ENCODE measurements around the gene ETV6.

The ETV6 gene

DNA sequence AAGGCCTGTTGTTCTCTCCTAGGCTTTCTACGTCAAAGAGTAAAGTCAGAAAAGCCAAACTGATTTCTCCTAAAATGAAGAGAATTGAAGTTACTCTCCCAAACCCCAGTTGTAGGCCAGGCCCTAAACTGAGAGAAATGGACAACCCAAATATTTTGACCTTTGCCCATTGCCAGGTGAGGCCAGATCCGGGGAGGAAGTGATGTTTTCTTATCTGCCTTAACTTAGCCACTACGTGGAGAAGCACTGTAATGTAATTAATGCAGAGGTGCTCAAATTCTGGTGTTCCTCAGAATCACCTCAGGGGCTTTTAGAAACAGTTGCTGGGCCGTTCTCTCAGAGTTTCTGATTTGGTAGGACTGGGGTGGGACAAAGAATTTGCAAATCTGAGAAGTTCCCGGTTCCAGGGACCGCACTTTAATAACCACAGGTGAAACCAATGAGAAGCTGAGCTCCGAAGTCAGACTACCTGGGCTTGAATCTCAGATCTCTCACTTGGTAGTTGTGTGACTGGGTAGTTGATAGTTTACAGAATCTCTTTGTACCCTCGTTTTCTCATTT lies 73.2 kb downstream of the ETV6 start:
- no peak for DNase-seq

DNA sequence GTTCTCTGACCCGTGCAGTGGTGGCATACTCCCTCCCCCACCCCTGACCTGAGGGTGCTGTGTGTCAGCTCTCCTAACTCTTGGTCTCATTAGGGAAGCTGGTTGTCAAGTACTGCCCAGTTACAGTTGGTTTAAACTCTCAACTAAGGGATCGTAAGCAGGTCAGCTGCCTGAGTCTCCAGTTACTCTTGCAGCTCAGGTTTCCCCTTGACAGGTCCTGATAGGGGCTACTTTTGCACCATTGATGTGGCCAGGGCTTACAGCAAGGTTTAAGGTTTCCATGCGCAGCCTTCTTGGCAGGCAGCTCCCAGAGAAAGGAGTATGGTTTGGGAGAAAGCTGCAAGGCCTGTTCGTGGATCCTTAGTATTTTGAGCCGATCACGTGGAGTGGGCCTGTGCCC lies 74.5 kb downstream of the ETV6 start:
- DNase-seq, result no peak

DNA sequence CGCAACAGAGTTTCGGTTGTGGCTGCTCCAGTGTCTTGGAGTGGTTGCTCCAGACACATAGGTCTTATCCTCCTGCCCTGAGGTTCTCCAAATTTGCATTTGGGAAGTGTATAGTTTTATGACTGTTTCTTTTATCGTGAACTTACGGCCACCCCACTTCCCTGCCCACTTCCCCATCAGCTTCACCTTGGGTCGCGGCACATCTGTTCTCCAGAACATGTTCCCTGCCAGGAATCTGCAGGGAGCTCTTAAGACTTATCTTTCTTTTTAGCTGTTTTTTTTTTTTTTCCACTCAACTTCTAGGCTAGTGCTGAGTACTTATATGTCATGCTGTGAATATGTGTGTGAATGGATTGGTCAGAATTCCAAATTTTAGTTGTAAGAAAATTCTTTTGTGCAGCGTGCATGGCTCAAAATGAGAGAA lies 75.4 kb downstream of the ETV6 start:
- DNase-seq, result no peak

DNA sequence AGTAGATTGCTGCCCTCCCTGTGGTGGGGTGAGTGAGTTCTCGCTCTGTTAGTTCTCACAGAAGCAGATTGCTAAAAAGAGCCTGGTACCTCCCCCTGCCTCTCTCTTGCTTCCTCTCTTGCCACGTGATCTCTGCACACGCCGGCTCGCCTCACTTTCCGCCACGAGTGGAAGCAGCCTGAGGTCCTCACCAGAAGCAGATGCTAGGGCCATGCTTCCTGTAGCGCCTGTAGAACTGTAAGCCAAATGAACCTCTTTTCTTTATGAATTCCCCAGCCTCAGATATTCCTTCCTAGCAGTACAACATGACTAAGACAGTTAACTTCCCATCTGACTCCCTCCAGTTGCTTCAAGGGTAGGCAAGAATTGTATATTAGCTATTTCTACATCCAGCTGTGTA lies 76.2 kb downstream of the ETV6 start:
- DNase-seq, result no peak

DNA sequence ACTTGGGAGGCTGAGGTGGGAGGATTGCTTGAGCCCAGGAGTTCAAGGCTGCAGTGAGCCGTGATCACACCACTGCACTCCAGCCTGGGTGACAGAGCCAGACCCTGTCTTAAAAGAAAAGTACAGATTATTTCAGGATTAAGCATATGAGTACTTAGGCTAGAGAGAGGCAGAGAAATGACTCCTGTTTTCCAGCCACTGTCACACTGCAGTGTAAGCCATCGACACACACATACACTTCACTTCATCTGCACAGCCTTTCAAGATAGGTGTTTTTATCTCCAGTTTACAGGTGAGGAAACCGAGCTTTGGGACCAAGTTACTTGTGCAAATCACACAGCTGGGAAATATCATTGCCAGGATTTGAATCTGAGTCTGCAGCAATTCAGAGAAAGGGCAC lies 77.2 kb downstream of the ETV6 start:
- DNase-seq, result no peak

DNA sequence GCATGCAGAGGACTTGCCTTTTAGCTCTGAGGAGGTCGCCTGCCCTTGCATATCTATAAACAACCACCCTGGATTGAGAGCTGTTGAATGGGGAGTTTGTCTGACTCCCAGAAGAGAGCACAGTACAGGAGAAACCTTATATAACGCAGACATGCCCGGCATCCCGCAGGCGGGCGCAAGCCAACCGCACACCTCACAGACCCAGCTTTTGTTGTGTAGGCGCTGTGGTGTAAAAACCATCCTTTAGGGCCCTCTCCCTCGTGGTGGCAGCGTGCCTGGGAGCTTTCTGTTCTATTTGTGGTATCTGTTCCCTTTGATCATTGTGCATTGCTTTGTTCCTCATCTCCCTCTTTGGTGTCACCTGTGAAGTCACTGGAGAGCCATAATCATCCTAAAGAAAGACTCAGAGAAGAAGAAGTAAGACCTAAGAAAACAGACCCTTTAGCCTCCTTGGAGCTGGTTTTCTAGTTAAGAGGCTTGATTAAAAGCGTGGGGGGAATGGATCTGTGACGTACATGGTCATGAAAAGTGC lies 77.7 kb downstream of the ETV6 start:
- DNase-seq, result no peak

DNA sequence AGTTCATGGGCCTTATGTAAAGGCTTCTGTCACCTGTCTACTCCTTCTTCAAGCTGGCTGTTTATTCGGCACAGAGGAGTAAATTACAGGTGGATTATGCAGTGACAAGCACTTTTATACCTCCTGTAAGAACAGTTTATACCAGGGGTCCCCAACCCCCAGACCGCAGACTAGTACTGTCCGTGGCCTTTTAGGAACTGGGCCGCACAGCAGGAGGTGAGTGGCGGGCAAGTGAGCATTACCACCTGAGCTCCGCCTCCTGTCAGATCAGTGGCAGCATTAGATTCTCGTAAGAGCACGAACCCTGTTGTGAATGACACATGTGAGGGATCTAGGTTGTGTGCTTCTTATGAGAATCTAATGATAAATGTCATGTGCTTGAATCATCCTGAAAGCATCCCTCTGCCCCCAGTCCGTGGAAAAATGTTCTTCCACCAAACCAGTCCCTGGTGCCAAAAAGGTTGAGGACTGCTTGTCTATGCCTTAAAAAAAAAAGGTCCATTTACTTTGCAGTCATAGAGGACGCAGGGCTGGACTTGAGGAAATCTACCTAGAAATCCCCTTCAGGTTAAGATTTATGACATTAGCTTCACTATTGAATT lies 78.8 kb downstream of the ETV6 start:
- DNase-seq, result no peak

DNA sequence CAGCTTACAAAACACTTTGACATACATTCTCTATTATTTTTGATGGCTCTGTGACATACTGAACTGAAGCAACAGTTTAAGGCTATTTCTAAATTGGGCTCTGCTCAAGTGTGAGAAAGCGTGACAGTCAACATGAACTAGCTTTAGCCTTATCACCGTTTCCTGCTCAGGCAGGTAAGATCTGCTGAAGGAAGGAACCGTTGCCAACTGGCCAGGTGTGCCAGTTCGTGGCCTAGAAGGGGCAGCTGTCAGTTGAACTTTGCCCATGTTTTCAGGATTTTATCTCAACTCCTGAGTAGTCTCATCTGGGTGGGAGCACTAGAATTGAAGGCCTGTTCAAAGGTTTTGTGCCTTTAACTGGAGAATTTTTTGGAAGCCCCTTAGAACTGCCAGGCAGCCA lies 79.5 kb downstream of the ETV6 start:
- no peak for DNase-seq

DNA sequence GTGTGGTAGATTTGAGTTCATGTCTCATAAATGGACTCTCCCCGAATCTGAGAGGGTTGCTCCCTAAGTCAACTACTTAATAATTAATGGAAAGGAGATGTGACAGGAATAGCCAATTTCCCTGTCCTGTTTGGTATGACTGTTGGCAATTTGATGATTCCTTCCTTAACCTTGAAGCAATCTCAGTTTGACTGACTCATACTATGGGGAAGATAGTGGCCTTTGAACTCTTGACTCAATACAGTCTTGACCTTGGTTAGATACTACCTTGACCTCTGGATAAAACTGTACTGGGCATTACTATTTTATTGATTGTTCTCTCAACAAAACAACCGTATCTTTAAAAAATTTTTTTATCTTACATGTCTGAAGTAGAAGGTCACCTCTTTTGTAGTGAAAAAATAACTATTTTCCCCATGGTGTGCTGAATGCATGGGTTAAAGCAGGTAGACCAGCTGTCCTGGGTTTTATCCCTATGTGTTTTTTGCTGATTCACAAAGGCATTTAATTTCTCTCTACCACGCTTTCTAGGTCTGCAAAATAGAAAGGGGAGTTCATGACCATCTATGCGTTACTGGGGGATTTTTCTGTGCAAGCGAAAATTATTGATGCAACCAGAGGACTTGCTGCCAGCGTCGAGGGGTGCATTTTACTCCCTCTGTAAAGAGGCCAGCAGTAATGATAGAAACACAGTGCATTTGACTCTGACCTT lies 80.1 kb downstream of the ETV6 start:
- no peak for DNase-seq

DNA sequence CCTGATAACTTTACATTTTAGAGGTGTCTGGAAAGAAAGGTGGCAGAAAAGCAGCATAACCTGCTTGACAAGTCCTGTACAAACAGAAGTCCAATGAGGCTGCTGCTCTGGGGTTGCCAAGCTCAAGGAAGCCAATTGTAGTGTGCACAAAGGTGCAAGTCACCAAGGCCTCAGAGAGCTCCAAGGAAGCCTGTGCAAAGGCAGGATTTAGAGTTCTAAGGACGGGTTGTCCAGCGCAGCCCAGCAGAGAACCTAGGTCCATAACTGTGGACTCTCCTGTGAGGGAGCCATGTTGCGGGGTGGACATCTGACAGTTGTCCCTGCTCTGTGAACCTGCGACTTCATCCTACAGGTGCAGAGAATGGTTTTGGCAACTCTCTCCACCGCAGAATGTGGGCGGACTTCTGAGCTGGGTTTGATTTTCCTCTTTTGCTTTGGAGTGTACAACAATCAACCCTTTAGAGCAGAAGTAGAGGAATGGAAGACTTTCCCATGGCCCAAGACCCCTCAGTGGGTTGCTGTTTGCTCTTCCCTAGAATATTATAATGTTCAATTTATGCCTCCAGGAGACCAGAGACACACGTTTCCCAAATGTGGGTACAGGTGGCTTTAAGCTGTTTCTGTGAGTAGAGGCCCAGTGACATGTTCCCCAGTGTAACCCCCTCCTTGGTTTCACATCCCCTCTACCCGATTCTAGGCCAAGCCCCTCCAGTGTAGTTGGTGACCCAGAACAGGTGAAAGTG lies 81.0 kb downstream of the ETV6 start:
- peak; percentile 18 for DNase-seq

DNA sequence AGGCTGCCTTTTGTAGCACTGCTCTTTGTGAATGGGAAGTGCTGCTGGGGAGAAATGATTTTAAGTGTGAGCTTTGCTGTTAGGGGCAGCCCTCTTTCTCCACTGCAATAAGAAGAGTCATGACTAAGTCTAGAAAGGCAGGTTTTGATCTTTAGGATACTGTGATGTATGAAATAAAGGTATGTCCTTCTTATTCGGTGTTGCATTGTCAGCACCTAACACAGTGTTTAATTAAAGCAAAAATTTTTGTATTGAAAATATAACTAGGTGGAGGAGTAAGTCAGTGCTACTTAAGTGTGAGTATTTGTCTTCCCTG lies 81.5 kb downstream of the ETV6 start:
- DNase-seq, result no peak

DNA sequence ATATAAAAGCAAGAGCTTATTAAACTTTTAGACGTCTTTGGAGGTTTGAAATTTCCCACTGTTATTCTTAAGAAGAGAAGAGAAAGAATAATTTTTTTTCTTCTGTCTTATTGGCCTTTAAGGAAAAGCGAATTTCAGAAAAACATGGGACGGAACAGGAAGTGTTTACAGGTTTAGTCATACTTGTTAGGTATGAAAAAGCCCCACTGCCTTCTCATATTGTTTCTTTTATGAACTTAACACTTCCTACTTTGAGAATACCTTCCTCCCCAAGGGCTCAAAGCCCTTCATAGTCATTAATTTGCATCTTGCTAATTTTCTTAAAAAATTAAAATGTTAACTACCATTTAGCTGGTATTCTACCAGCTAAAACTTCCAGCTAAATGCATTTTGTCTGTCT lies 82.0 kb downstream of the ETV6 start:
- no peak for DNase-seq

DNA sequence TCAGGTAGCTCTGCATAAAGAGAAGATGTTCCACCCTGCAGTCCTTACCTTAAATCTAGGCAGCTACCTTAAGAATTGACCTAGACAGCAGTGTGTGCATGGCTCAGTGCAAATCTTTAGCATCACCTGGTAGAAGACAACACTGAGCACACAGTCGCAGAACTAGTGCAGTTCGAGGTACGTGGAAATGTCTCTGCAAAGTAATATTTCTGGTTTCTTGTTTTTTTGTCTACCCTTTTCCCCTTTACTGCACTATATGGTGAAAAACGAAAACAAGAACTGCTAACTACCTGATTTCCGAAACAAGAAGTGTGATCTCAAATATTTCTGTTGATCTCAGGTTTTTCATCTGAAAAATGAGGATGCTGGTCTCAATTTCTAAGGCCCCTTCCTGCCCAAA lies 82.5 kb downstream of the ETV6 start:
- DNase-seq, result no peak

DNA sequence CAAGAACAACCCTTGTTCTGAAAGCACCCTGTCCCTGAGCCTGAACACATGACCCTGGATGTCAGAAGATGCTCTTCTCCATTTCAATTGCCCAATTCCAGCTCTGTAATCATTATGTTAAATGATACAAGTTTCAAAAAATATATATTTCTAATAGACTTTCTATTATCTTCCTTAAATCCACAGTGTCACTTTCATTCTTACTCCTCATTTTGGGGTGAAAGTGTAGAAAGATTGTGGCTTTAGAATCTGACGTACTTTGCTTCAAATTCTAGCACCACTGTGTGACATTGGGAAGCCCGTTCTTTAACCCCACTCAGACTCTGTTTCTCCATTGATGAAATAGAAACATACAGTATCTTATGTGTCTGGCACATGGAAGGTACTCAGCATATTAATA lies 83.2 kb downstream of the ETV6 start:
- no peak for DNase-seq

DNA sequence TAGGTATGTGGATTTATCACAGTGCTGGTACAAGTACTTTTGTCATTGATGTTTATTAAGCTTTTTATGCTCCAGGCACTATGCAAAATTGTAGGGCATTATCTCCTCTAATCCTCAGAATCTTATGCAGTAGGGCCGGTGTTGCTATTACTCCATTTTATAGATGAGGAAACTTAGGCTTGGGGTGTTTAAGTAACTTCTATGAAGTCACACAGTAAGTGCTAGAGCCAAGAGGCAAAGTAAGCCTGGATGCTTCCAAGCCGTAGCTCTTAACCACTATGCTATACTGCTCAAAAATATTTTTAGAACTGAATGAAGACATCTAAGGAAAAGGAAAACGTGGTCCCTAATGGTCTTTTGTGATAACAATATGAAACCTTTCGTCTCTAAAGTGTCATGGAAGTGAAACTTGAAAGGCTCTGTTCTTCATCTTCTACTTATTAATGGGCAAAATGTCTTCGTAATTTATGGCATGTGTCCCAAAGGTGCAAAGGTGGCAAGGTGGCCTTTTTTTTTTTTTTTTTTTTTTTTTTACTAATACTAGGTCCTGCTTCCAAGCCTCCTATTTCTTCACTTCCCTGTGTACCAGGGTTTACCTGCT lies 85.2 kb downstream of the ETV6 start:
- DNase-seq, result no peak

DNA sequence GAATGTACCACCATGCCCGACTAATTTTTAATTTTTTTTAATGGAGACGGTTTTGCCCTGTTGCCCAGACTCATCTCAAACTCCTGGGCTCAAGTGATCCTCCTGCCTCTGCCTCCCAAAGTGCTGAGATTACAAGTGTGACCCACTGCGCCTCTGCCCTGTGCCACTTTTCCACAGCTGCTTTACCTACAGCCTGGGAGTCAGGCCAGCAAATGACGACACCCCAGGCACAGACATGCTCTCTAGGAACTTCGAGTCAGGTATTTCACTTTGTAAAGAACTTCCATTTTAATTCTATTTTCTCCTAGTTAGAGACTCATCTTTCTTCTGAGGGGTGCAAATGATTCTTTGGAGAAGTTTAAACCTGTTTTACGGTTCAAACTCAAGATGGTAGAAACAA lies 89.0 kb downstream of the ETV6 start:
- DNase-seq, result no peak

DNA sequence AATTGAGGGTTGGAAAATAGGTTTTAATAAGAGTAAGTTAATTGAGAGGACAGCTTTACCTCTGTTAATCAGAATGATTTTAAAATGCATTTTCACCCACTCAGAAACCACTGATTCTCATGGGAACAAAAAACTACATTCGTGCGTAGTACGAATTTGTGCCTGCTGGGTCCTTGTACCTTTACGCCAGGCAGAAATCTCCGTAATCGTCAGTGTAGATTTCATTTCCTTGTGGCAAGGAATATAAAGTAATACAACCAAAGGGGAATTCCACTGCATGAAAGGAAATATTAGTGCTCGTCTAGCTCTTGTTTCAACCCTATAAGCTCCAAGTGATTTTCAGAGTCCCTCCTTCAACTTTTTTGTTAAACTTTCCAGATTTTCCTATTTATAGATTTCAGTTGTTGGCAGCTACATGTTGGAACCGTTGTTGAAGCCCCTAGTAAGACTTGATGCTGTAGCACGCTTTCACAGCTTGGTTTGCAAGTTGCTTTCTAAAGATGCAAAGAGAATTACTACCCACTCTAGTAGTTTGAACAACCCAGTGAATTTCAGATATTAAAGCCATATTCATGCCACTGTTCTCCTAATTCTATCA lies 90.6 kb downstream of the ETV6 start:
- no peak for DNase-seq

DNA sequence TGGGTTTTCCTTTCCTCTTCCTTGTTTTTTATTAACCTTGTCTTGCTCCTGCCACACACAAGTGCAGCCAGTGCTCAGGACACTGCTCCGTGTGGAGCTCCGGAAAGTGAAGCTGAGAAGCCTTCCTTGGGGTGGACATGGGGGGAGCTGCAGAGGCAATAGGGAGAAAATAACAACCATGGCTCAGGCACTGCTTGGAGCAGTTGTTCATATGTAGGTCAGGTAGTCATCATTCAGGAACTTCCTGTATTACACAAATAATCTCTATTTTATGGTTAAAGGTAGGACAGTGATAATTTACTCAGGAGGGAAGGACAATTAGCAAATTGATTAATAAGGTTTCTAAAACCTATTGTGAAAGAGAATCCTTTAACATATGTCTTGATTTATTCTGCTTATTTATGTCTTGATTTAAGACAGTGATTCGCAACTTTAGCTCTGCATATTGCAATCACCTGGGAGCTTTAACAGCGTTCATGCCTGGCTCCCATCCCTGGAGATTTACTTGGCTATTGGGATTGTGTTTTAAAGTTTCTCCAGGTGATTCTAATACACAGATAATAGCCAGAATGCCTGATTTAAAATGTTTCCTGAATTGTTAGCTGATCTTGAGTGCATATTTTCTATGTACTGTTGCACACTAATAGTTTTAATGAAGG lies 92.1 kb downstream of the ETV6 start:
- no peak for DNase-seq

DNA sequence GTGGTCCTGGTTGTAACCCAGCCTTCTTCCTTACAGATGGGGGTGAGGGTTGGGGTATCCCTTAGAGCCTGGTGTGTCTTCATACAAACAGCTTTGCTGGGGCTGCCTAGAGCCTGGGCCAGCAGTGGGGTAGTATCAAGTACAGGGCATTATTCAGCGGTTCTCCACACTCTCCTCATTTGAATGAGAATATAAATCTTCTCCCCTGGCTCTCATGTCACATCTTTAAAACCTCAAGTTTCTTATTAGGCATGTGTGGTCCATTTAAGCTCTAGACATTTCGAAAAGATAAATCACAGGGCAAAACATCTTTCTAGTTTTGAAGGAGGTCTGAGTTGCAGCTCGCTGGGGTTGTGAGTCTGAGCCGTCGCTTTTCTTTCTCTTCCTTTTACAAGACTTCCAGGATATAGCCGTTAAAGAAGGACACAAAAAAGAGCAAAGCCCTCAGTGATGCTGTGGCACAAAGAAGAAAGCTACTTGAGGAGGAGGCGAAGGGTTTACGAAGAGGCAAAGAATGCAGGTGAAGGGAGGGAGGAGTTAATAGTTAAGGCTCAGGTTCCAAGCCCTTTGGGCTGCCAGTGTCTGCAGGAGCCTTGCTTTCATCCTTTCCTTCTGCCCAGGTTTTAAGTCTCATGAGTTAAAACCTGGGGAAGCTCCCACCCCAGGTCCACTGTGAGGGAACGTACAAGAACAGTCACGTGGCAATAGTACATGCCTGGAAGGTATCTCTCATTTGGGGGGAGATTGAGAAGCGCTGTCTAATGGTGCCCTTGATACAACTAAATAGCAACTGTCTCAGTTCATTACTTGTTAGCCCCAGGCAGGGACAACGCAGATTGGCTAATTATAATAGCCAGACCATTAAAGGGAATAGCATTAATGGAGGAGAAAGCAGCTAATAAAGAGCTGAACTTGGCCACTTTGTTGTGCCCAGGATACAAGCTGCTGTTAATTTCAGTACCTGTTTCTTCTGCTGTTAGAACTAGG lies 94.2 kb downstream of the ETV6 start:
- no peak for DNase-seq

DNA sequence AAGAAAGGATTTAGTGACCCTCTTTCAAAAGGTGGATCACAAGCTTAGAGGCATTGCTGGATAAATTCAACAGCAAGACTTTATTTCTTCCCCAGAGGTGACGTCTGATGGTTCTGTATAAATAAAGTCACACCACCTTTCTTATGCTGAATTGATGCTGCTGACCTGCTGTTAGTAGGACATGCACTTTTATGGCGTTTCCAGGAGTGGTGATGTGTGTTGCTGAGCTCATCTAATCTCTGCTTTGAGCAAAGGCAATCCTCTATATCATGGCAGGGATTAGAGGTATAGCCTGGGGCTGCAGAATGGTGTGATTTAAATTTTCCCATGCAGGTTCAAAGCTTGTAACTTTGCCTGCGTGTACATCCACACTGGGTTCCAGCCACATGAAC lies 94.9 kb downstream of the ETV6 start:
- no peak for DNase-seq

DNA sequence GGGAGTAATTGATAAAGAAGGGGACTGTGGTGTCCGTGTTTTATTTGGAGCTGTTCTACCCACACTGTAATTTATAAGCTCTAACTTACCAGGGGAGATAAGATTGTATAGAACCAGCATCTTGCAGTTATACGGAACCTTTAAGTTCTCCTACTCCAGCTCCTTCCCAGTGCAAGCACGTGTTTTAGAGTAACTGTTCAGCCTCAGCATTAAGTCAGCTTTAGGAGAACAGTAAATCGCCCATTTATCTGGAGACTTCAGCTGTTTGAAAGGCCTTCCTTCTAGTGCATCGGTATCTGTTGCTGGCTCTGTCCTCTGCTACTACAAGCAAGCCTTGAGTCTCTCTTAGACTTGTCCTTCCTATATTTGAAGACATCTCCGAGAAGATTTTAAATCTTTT lies 95.6 kb downstream of the ETV6 start:
- no peak for DNase-seq

All from NCI-H748 treated with DMSO at 0.1 percent for 48 hours (cell line).